HCT116 (cell line): ENCODE data around the gene ENTPD3. TPM values are rescaled to one million over a fixed set of nuclear protein-coding genes. Genes with fewer than 3 reads are reported as not detected.

Experiments
- ATAC-seq: fragments of 200-7000 bp; cut with Tn5 transposase; 2 replicates; pipeline ENCODE4 v1.9.1; 2020; ENCODE audit warnings: mild to moderate bottlenecking, moderate library complexity
- BruUV-seq: library from RNA; stranded (reverse); fragments of 400-500 nt; replicated peaks from 2 replicates; lab custom pipeline; 2021; lab: Mats Ljungman, UMichigan
- CTCF ChIA-PET: fragments of 300-600 bp; sonication (Branson Sonifier 250); formaldehyde crosslinking; loops from one replicate; lab custom pipeline; 2021; ENCODE audit warnings: antibody characterized with exemption; lab: Charles Lee
- POLR2A ChIA-PET: fragments of 300-600, 350-600 bp; sonication (Branson Sonifier 250); formaldehyde crosslinking; loops from one replicate; lab custom pipeline; 2021; ENCODE audit warnings: antibody characterized with exemption; lab: Charles Lee
- RAD21 ChIA-PET, 2 experiments: fragments of 300-600 bp; sonication (Branson Sonifier 250); formaldehyde crosslinking; loops; one replicate each; lab custom pipeline; 2023; ENCODE audit warnings: low total read pairs in 2 of 2; ENCODE audit not compliant: uncharacterized antibody in 2 of 2, unreplicated experiment in 2 of 2, low non-redundant PET in 1 of 2; lab: Charles Lee
- DNase-seq: peaks from one replicate; pipeline ENCODE4 v3.0.0-alpha.2; 2010; ENCODE audit warnings: low read depth, low spot score
- H2AFZ ChIP-seq: fragments of 200-600 bp; shearing (Covaris generic), sonication (generic); 2 replicates; pipeline ENCODE4 v1.6.1; 2017; ENCODE audit warnings: low read depth, mixed run types, mixed read lengths, antibody characterized with exemption, low read length; ENCODE audit not compliant: poor library complexity, severe bottlenecking
- H3K27ac ChIP-seq: 2 replicates; pipeline ENCODE4 v1.5.1; 2012; ENCODE audit warnings: low read depth, low read length
- H3K27me3 ChIP-seq: fragments of 200-600 bp; sonication (generic); 2 replicates; pipeline ENCODE4 v1.6.1; 2016; ENCODE audit warnings: mixed run types, low read length, mixed read lengths; ENCODE audit not compliant: insufficient read depth
- H3K36me3 ChIP-seq, 2 experiments: fragments of 200-500 bp in 1 of 2; fragments of 200-600 bp in 1 of 2; sonication (Bioruptor generic) in 1 of 2; sonication (generic) in 1 of 2; 2 replicates each; pipeline versions ENCODE4 v1.5.1 to v1.6.1; 2014 to 2016; ENCODE audit warnings: low read length in 2 of 2, inconsistent platforms in 1 of 2, mixed read lengths in 1 of 2, mixed run types in 1 of 2; ENCODE audit not compliant: insufficient read depth in 2 of 2, control insufficient read depth in 1 of 2
- H3K4me1 ChIP-seq, 2 experiments: fragments of 200-600 bp in 1 of 2; sonication (generic) in 1 of 2; 2 replicates each; pipeline versions ENCODE4 v1.5.1 to v1.6.1; 2012 to 2017; ENCODE audit warnings: low read length in 2 of 2, inconsistent platforms in 1 of 2, mild to moderate bottlenecking in 1 of 2, mixed read lengths in 1 of 2, mixed run types in 1 of 2, moderate library complexity in 1 of 2; ENCODE audit not compliant: insufficient read depth in 2 of 2, control insufficient read depth in 1 of 2
- H3K4me2 ChIP-seq: fragments of 200-600 bp; sonication (generic); 2 replicates; pipeline ENCODE4 v1.6.1; 2017; ENCODE audit warnings: mixed run types, low read length, mixed read lengths
- H3K4me3 ChIP-seq, 2 experiments: fragments of 200-600 bp in 1 of 2; sonication (generic) in 1 of 2; replicated peaks in 1 of 2; 2 replicates each; pipeline ENCODE4 v1.5.1; 2011 to 2016; ENCODE audit warnings: low read length in 2 of 2, control low read depth in 1 of 2, low read depth in 1 of 2, mild to moderate bottlenecking in 1 of 2, mixed read lengths in 1 of 2, mixed run types in 1 of 2
- H3K79me2 ChIP-seq: fragments of 200-600 bp; sonication (generic); 2 replicates; pipeline ENCODE4 v1.6.1; 2017; ENCODE audit warnings: mild to moderate bottlenecking, mixed run types, low read length, moderate library complexity, mixed read lengths; ENCODE audit not compliant: insufficient read depth
- H3K9ac ChIP-seq: fragments of 200-600 bp; sonication (generic); 2 replicates; pipeline ENCODE4 v1.6.1; 2016; ENCODE audit warnings: low read length, mixed read lengths
- H3K9me2 ChIP-seq: fragments of 200-600 bp; sonication (generic), shearing (Covaris generic); 2 replicates; pipeline ENCODE4 v1.6.1; 2017; ENCODE audit warnings: mixed run types, mild to moderate bottlenecking, moderate library complexity; ENCODE audit not compliant: insufficient read depth
- H3K9me3 ChIP-seq, 2 experiments: fragments of 200-500 bp in 1 of 2; fragments of 200-600 bp in 1 of 2; sonication (Bioruptor generic) in 1 of 2; sonication (generic) in 1 of 2; 2 replicates each; pipeline ENCODE4 v1.6.1; 2014 to 2017; ENCODE audit warnings: low read length in 2 of 2, mixed read lengths in 2 of 2, inconsistent platforms in 1 of 2, low read depth in 1 of 2, mild to moderate bottlenecking in 1 of 2, mixed run types in 1 of 2, moderate library complexity in 1 of 2; ENCODE audit not compliant: control insufficient read depth in 1 of 2, insufficient read depth in 1 of 2
- H4K20me1 ChIP-seq: fragments of 200-600 bp; sonication (generic), shearing (Covaris generic); 2 replicates; pipeline ENCODE4 v1.6.1; 2017; ENCODE audit warnings: mixed run types, mild to moderate bottlenecking, moderate library complexity; ENCODE audit not compliant: insufficient read depth
- CBX3 ChIP-seq: IDR thresholded peaks from 2 replicates; pipeline ENCODE4 v1.6.1; 2012; ENCODE audit warnings: low read depth
- CEBPB ChIP-seq: IDR thresholded peaks from 2 replicates; pipeline ENCODE4 v1.6.1; 2012; ENCODE audit warnings: low read depth
- EGR1 ChIP-seq: IDR thresholded peaks from 2 replicates; pipeline ENCODE4 v1.6.1; 2012; ENCODE audit warnings: low read depth
- ELF1 ChIP-seq: IDR thresholded peaks from 2 replicates; pipeline ENCODE4 v1.6.1; 2012; ENCODE audit warnings: low read depth, borderline replicate concordance
- EZH2 ChIP-seq: fragments of 200-600 bp; sonication (generic); IDR thresholded peaks from 2 replicates; pipeline ENCODE4 v1.6.1; 2017; ENCODE audit warnings: antibody characterized with exemption, mixed run types
- EZH2phosphoT487 ChIP-seq: fragments of 200-600 bp; IDR thresholded peaks from 2 replicates; pipeline ENCODE4 v1.6.1; 2018; ENCODE audit warnings: antibody characterized with exemption, borderline replicate concordance
- JUND ChIP-seq: IDR thresholded peaks from 2 replicates; pipeline ENCODE4 v1.6.1; 2012
- POLR2A ChIP-seq: IDR thresholded peaks from 2 replicates; pipeline ENCODE4 v1.7.0; 2011; ENCODE audit warnings: borderline replicate concordance; ENCODE audit not compliant: insufficient read depth, insufficient read length; ENCODE audit errors: extremely low read depth
- POLR2AphosphoS5 ChIP-seq: IDR thresholded peaks from 2 replicates; pipeline ENCODE4 v1.6.1; 2011; ENCODE audit warnings: mild to moderate bottlenecking, low read depth, low read length, moderate library complexity
- RAD21 ChIP-seq: IDR thresholded peaks from 2 replicates; pipeline ENCODE4 v1.6.1; 2012; ENCODE audit warnings: low read depth, mild to moderate bottlenecking
- SIN3A ChIP-seq: IDR thresholded peaks from 2 replicates; pipeline ENCODE4 v1.6.1; 2012; ENCODE audit warnings: low read depth
- SP1 ChIP-seq: IDR thresholded peaks from 2 replicates; pipeline ENCODE4 v1.6.1; 2012; ENCODE audit warnings: low read depth
- SRF ChIP-seq: IDR thresholded peaks from 2 replicates; pipeline ENCODE4 v1.6.1; 2012; ENCODE audit warnings: low read depth
- ZFX ChIP-seq: fragments of 450-650 bp; IDR thresholded peaks from 2 replicates; pipeline ENCODE4 v1.6.1; 2017
- ZNF274 ChIP-seq: fragments of 200-500 bp; sonication (Bioruptor generic); IDR thresholded peaks from 2 replicates; pipeline ENCODE4 v1.6.1; 2014; ENCODE audit warnings: mild to moderate bottlenecking, low read depth, low read length, inconsistent platforms
- intact Hi-C: fragments of 100-400 bp; cut with micrococcal nuclease; formaldehyde crosslinking; loops from 2 replicates; pipeline ENCODE4 v1.10.0; 2022
- total RNA-seq: library from RNA; stranded (reverse); gene quantifications from one replicate; pipeline ENCODE4 v1.2.1, GENCODE V29; 2021; ENCODE audit not compliant: unreplicated experiment
- TF ChIP-seq, protein P1 (sequence below), 3 experiments: fragments of 200-600 bp in 1 of 3; sonication (generic) in 1 of 3; IDR thresholded peaks in 2 of 3; conservative IDR thresholded peaks in 1 of 3; 2 replicates each; pipeline ENCODE4 v1.5.1; 2012 to 2017; ENCODE audit warnings: low read depth in 2 of 3, low read length in 2 of 3, antibody characterized with exemption in 1 of 3, borderline replicate concordance in 1 of 3, control low read depth in 1 of 3, mild to moderate bottlenecking in 1 of 3, mixed read lengths in 1 of 3, mixed run types in 1 of 3, moderate library complexity in 1 of 3; ENCODE audit not compliant: insufficient read depth in 1 of 3
- TF ChIP-seq, protein P2 (sequence below): IDR thresholded peaks from 2 replicates; pipeline ENCODE4 v1.6.1; 2012
- TF ChIP-seq, protein P3 (sequence below): IDR thresholded peaks from 2 replicates; pipeline ENCODE4 v1.6.1; 2011; ENCODE audit warnings: mild to moderate bottlenecking, low read length, moderate library complexity; ENCODE audit not compliant: insufficient replicate concordance; ENCODE audit errors: extremely low read depth

ENTPD3 gene
- total RNA-seq, 1 experiment from 2014 or later: not detected

DNA sequence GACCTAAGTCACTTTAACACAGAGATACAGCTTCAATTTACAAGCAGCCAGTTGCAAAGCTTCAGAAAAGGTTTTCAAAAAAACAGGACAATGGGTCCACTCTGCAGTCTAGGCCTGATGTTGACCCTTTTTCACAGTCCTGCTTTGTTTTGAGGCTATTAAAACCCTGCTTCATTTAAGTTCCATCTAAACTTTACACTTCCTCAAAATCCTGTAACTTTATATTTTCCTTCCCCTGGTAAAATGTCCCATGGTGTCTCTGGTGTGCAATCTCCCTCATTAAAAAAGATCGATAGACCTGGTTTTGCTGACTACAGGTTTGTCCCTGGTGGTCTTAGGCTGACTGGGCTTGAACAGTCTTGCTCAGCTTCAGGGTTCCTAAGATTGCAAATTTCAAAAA is 65.1 kb downstream of the ENTPD3 start (continued):
- TF ChIP-seq POLR2AphosphoS5 (no peak), ZFX (no peak), RAD21 (no peak), EZH2 (no peak), SRF (no peak)
- TF ChIP-seq, protein P1, sequence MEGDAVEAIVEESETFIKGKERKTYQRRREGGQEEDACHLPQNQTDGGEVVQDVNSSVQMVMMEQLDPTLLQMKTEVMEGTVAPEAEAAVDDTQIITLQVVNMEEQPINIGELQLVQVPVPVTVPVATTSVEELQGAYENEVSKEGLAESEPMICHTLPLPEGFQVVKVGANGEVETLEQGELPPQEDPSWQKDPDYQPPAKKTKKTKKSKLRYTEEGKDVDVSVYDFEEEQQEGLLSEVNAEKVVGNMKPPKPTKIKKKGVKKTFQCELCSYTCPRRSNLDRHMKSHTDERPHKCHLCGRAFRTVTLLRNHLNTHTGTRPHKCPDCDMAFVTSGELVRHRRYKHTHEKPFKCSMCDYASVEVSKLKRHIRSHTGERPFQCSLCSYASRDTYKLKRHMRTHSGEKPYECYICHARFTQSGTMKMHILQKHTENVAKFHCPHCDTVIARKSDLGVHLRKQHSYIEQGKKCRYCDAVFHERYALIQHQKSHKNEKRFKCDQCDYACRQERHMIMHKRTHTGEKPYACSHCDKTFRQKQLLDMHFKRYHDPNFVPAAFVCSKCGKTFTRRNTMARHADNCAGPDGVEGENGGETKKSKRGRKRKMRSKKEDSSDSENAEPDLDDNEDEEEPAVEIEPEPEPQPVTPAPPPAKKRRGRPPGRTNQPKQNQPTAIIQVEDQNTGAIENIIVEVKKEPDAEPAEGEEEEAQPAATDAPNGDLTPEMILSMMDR (IDR thresholded peaks at IDR 0.05 in 2 of 3, conservative IDR thresholded peaks at IDR 0.05 in 1 of 3; ENCODE audit: borderline replicate concordance in 1 of 3, insufficient read depth in 1 of 3, low read depth in 2 of 3, low read length in 2 of 3): no peak
- TF ChIP-seq, protein P2, sequence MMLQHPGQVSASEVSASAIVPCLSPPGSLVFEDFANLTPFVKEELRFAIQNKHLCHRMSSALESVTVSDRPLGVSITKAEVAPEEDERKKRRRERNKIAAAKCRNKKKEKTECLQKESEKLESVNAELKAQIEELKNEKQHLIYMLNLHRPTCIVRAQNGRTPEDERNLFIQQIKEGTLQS: no peak

DNA sequence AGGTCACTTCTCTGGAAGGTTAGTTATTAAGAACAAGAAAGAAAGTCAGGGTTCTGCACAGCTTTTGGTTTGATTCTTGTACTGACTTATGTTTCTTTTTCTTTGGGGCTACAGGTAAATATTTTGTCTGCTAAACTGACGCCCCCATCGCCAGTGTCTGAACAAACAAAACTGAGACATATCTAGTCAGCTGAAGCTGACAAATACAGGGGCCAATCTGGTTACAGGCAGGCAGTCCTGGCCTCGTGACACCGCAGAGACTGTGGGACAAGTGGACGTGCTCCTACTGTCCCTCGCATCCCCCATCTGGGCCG is 65.5 kb downstream of the ENTPD3 start:
- Histone ChIP-seq H3K27ac (peak overlapping the region; percentile 56), H3K4me2 (peak overlapping the region; percentile 94), H3K9ac (peak overlapping the region; percentile 66), H3K9me3 (no peaks in the 10 kb centered on the region), H2AFZ (no peak overlapping the region), H3K27me3 (no peaks in the 10 kb centered on the region), H3K4me3 (peak overlapping the region; percentile 78 to 83), H3K36me3 (no peaks in the 10 kb centered on the region), H3K9me2 (no peaks in the 10 kb centered on the region), H4K20me1 (no peaks in the 10 kb centered on the region), H3K79me2 (peaks cover 13% of the 10 kb centered on the region), H3K4me1 (peaks cover 8 to 20% of the 10 kb centered on the region in 2 experiments; a peak in 3 of 4 replicates)
- intact Hi-C loops: no loop called here
- CTCF ChIA-PET: no interaction called here
- no peak for DNase-seq
- no peak for ATAC-seq
- POLR2A ChIA-PET: no interaction called here
- RAD21 ChIA-PET: no interaction called here
- BruUV-seq: TSS peak; percentile 17
- TF ChIP-seq SP1 (no peak), POLR2AphosphoS5 (no peak), SIN3A (no peak), CBX3 (no peak), JUND (no peak), EZH2phosphoT487 (no peak), EGR1 (no peak), CEBPB (no peak), ZNF274 (no peak), ELF1 (no peak), ZFX (no peak), POLR2A (no peak)
- TF ChIP-seq, protein P1 (IDR thresholded peaks at IDR 0.05 in 2 of 3, conservative IDR thresholded peaks at IDR 0.05 in 1 of 3; ENCODE audit: borderline replicate concordance in 1 of 3, insufficient read depth in 1 of 3, low read depth in 2 of 3, low read length in 2 of 3): no peak
- TF ChIP-seq, protein P2: no peak
- TF ChIP-seq, protein P3, sequence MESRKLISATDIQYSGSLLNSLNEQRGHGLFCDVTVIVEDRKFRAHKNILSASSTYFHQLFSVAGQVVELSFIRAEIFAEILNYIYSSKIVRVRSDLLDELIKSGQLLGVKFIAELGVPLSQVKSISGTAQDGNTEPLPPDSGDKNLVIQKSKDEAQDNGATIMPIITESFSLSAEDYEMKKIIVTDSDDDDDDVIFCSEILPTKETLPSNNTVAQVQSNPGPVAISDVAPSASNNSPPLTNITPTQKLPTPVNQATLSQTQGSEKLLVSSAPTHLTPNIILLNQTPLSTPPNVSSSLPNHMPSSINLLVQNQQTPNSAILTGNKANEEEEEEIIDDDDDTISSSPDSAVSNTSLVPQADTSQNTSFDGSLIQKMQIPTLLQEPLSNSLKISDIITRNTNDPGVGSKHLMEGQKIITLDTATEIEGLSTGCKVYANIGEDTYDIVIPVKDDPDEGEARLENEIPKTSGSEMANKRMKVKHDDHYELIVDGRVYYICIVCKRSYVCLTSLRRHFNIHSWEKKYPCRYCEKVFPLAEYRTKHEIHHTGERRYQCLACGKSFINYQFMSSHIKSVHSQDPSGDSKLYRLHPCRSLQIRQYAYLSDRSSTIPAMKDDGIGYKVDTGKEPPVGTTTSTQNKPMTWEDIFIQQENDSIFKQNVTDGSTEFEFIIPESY: no peak
